ENCODE measurements around the gene ST8SIA2. TPM values are rescaled to one million over a fixed set of nuclear protein-coding genes. Genes with fewer than 3 reads are reported as not detected.

ST8SIA2 gene
- total and polyA plus RNA-seq, 2 donors (not counting 1 experiment from before 2014, with no cell fraction given), result under 0.01 TPM; not detected in 1

- Histone ChIP-seq H3K9ac (ENCODE audit: insufficient read depth, low read length) (no peak overlapping the region), H3K27me3 (ENCODE audit: control insufficient read depth, insufficient read depth, low read length) (no peaks in the 10 kb centered on the region)
- no peak for DNase-seq (ENCODE audit: low read depth in 2 of 2)
Observed at GRCh38 chr15:92502930-92503857, 109.5 kb downstream of the ST8SIA2 start.

GRCh38 chr15:92503889-92504288 lies 110.2 kb downstream of the ST8SIA2 start:
- TF ChIP-seq EZH2 (IDR thresholded peaks at IDR 0.05; ENCODE audit: low read length, missing control alignments), result no peak
- no peak for TF ChIP-seq CTCF (conservative IDR thresholded peaks at IDR 0.05 in 1 of 2, IDR thresholded peaks at IDR 0.05 in 1 of 2; ENCODE audit: low read depth in 1 of 2, low read length in 2 of 2)
- H3K4me1 ChIP-seq (ENCODE audit: control insufficient read depth, extremely low read depth, insufficient read depth, low read length), result no peaks in the 10 kb centered on the region
- no peaks in the 10 kb centered on the region for H4K20me1 ChIP-seq (ENCODE audit: control insufficient read depth, extremely low read depth, insufficient read depth, low read length)
- no peak overlapping the region for H3K4me2 ChIP-seq (ENCODE audit: extremely low read depth, insufficient read depth, low read length)
- H3K27me3 ChIP-seq (ENCODE audit: control insufficient read depth, insufficient read depth, low read length), result no peaks in the 10 kb centered on the region
- no peak overlapping the region for H3K4me3 ChIP-seq (replicated peaks in 1 of 4; ENCODE audit: control extremely low read depth in 1 of 4, insufficient read depth in 1 of 4, low read depth in 3 of 4, low read length in 4 of 4)
- no peaks in the 10 kb centered on the region for H3K79me2 ChIP-seq (ENCODE audit: control insufficient read depth, insufficient read depth, low read length)
- H3K36me3 ChIP-seq (ENCODE audit: control insufficient read depth, insufficient read depth, low read length), result no peaks in the 10 kb centered on the region
- H3K27ac ChIP-seq (ENCODE audit: insufficient read depth, low read length), result no peak overlapping the region
- no peak overlapping the region for H2AFZ ChIP-seq (ENCODE audit: low read length)
- no peak overlapping the region for H3K9ac ChIP-seq (ENCODE audit: insufficient read depth, low read length)
- no peak for DNase-seq (ENCODE audit: low read depth in 2 of 2)
- H3K9me3 ChIP-seq (ENCODE audit: control insufficient read depth, insufficient read depth, low read depth, low read length), result no peaks in the 10 kb centered on the region

More at GRCh38 chr15:92502930-92503857, 109.5 kb downstream of the ST8SIA2 start:
- Histone ChIP-seq H4K20me1 (ENCODE audit: control insufficient read depth, extremely low read depth, insufficient read depth, low read length) (no peaks in the 10 kb centered on the region), H3K4me1 (ENCODE audit: control insufficient read depth, extremely low read depth, insufficient read depth, low read length) (no peaks in the 10 kb centered on the region), H3K9me3 (ENCODE audit: control insufficient read depth, insufficient read depth, low read depth, low read length) (no peaks in the 10 kb centered on the region), H2AFZ (ENCODE audit: low read length) (no peak overlapping the region), H3K4me3 (replicated peaks in 1 of 4; ENCODE audit: control extremely low read depth in 1 of 4, insufficient read depth in 1 of 4, low read depth in 3 of 4, low read length in 4 of 4) (no peak overlapping the region), H3K27ac (ENCODE audit: insufficient read depth, low read length) (no peak overlapping the region), H3K79me2 (ENCODE audit: control insufficient read depth, insufficient read depth, low read length) (no peaks in the 10 kb centered on the region), H3K36me3 (ENCODE audit: control insufficient read depth, insufficient read depth, low read length) (no peaks in the 10 kb centered on the region), H3K4me2 (ENCODE audit: extremely low read depth, insufficient read depth, low read length) (no peak overlapping the region)
- TF ChIP-seq CTCF (conservative IDR thresholded peaks at IDR 0.05 in 1 of 2, IDR thresholded peaks at IDR 0.05 in 1 of 2; ENCODE audit: low read depth in 1 of 2, low read length in 2 of 2), result no peak

- no peaks in the 10 kb centered on the region for H3K27me3 ChIP-seq (ENCODE audit: control insufficient read depth, insufficient read depth, low read length)
- no peak overlapping the region for H3K4me3 ChIP-seq (replicated peaks in 1 of 4; ENCODE audit: control extremely low read depth in 1 of 4, insufficient read depth in 1 of 4, low read depth in 3 of 4, low read length in 4 of 4)
- H3K9me3 ChIP-seq (ENCODE audit: control insufficient read depth, insufficient read depth, low read depth, low read length), result no peaks in the 10 kb centered on the region
- no peaks in the 10 kb centered on the region for H4K20me1 ChIP-seq (ENCODE audit: control insufficient read depth, extremely low read depth, insufficient read depth, low read length)
- no peak overlapping the region for H3K27ac ChIP-seq (ENCODE audit: insufficient read depth, low read length)
- H3K36me3 ChIP-seq (ENCODE audit: control insufficient read depth, insufficient read depth, low read length), result no peaks in the 10 kb centered on the region
- no peak for TF ChIP-seq EZH2 (IDR thresholded peaks at IDR 0.05; ENCODE audit: low read length, missing control alignments)
- no peak for TF ChIP-seq CTCF (conservative IDR thresholded peaks at IDR 0.05 in 1 of 2, IDR thresholded peaks at IDR 0.05 in 1 of 2; ENCODE audit: low read depth in 1 of 2, low read length in 2 of 2)
- no peak overlapping the region for H2AFZ ChIP-seq (ENCODE audit: low read length)
- no peaks in the 10 kb centered on the region for H3K79me2 ChIP-seq (ENCODE audit: control insufficient read depth, insufficient read depth, low read length)
- H3K4me1 ChIP-seq (ENCODE audit: control insufficient read depth, extremely low read depth, insufficient read depth, low read length), result no peaks in the 10 kb centered on the region
- no peak for DNase-seq (ENCODE audit: low read depth in 2 of 2)
- no peak overlapping the region for H3K4me2 ChIP-seq (ENCODE audit: extremely low read depth, insufficient read depth, low read length)
- no peak overlapping the region for H3K9ac ChIP-seq (ENCODE audit: insufficient read depth, low read length)
Observed at GRCh38 chr15:92505611-92506010, 111.9 kb downstream of the ST8SIA2 start.

Measured in fibroblast of lung (primary cell).